Left lobe of liver (tissue), 2 donors: Measurements from ENCODE around the gene REP15. TPM values are rescaled to one million over a fixed set of nuclear protein-coding genes. Genes with fewer than 3 reads are reported as not detected.
"Not testable (repeated sequence)": the region's sequence is repeated elsewhere in the genome, so short reads cannot be mapped to it uniquely, and the experiment has no call there.

ENCODE experiments used
- ATAC-seq: fragments of 200-7000 bp; cut with Tn5 transposase; one replicate; pipeline ENCODE4 v1.9.1; 2020; ENCODE audit warnings: mild to moderate bottlenecking, moderate library complexity
- DNase-seq: peaks from one replicate; pipeline ENCODE4 v3.0.0-alpha.2; 2020; ENCODE audit warnings: low spot score
- total RNA-seq: library from RNA; stranded (reverse); gene quantifications from one replicate; pipeline ENCODE4 v1.2.1, GENCODE V29; 2021
- donor health status: DM: no; HTN: no; CAD: no; lungs with moderate emphysema.
- donor health status: DM: no; HTN: yes; CAD: no.

REP15 gene, protein sequence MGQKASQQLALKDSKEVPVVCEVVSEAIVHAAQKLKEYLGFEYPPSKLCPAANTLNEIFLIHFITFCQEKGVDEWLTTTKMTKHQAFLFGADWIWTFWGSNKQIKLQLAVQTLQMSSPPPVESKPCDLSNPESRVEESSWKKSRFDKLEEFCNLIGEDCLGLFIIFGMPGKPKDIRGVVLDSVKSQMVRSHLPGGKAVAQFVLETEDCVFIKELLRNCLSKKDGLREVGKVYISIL
- total RNA-seq: 1.0 TPM

DNA sequence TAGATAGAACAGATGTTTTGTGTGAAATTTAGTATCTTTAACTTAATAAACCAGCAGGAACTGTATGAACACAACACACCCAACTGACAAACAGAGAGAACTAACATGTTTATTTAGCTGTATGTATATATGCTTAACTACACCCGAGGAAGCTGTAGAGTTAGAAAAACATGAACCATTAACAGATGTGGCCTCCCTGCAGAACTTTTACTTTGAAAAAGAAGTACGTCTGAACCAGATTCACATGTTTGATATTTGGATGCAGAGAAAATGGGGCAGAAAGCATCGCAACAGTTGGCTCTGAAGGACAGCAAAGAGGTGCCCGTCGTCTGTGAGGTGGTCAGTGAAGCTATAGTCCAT lies at the start of gene REP15:
TSS of gene REP15 (plus strand) at position 155 of the 360 bp plus-strand sequence. CDS start at position 271, 116 bp downstream.
- peak; percentile 7 for ATAC-seq
- no peak for DNase-seq

DNA sequence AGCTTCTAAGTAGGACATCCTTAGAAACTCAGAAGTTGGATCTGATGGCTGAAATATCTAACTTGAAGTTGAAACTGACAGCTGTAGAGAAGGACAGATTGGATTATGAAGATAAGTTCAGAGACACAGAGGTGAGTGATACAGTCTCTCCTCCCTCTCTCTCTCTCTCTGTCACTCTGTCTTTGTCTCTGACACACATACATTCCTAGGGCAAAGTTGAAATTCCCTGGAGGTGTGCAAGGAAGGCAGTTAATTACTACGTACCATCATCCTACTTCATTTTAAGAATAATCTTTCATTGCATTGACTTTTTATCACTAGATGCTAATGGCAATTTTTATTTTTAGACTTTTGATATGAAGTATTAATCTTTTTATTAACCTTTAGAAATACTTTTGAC lies 46.2 kb upstream of the REP15 start:
- no peak for DNase-seq
- ATAC-seq: no peak

DNA sequence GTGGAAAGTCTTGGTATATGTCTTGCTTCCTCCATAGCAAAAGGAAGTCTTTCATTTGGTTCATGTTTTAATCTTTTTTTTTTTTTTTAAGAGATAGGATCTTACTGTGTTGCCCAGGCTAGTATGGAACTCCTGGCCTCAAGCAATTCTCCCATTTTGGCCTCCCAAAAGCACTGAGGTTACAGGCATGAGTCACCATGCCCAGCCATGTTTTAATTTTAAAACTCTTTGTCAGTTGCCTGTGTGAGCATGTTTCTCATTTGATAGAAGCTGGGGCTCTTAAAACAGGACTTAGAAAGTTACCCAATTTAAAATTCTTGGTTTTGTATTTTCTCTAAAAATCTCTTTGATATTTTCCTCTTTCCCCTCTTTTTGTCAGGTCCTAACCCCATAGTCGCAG lies 45.0 kb upstream of the REP15 start:
- ATAC-seq (no peak), DNase-seq (no peak)

DNA sequence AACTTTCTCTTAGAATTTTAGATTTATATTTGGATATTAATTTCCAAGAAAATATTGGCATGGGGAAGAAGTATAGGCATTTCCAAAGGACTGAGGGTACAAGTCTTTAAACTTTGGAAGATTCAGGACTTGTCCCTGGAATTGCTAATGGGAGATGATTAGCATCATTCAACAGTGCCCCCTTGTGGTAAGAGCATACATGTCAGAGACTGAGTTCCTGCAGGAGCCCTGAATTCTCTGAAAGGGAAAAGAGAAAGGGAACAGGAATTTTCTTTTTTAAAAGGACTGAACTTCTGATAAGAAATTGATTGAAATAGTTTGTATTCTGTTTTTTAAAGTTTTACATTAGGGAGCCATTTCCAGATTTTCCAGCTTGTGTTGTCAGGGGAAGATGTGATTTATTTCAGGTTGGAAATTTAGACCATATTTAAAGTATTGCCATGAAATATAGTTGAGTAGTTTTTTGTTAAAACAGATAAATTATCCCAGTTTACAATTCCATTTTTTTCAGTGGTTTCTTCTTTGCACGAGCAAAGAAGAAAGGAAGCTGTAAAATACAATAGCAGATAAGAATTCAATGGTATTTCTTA lies 44.0 kb upstream of the REP15 start:
- DNase-seq: peak; percentile 51
- peak; percentile 97 for ATAC-seq

DNA sequence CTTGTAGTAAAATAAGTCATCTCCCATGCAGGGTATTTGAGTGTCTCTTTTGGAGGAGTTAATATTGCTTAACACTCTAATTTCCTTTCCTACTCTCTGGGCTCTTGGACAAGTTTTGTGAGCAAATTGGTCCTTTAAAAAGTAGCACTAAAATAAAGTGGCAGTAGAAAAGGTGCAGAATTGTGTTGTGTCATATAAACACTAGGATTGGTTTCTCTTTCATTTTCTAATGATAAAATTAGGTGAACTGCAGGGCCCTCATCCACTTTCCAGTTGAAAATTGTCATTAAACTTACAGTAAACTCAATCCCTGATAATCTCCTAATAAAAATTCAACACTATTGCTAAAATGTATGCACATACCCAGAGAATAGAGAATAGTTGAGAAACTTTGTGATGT lies 42.6 kb upstream of the REP15 start:
- DNase-seq (no peak), ATAC-seq (peak; percentile 37)

DNA sequence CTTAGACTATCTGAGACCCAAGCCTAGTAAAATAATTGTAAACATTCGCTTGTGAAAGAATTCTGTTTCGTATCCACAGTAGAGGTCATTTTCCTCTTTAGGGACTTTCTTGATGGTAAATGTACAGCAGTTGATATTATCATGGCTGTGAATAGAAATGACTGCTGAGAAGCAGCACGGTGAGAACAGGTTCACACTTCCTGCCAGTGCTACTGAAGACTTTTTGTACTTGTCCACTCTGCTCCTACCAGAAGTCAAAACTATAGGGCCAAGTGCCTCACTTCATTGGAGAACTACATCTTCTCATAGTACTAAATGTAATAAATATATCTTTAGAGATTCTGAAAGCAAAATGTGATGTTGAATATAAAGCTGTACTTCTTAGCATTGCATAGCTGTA lies 40.8 kb upstream of the REP15 start:
- not testable (repeated sequence) for ATAC-seq, DNase-seq

DNA sequence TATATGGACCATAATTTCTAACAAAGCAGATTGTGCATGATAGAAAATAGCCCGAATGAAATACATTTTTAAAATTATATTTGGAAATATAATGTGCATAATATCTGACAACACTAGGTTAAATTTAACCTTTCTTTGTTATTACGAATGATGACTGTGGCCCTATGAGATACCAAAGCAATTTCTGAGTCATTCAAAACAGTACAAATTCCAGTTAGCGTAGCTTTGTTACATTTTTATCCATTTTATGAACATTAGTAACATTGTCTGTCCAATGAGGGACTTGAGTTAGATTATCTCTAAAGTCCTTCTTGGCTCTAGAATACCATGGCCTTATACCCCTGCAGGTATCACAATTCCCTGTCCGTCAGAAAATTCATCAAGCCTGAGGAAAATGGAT lies 39.0 kb upstream of the REP15 start:
- ATAC-seq: no peak
- DNase-seq: no peak

DNA sequence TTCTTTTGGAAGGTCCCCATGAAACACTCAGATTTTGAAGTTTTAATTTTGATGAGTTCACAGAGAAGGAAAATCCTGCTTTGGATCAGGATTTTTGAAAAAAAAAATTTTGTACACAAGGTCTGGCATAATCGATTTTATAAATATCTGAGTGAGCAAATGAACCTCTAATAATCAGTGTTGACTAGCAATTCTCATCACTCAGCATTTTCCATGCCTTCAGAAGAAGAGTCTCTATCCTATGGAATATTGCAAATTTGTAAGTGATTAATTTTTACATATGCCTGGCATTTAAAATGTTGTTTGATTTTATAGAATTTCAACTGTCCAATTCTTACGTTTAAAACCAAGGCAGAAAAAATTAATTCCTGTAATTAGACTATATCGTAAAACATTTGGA lies 30.5 kb upstream of the REP15 start:
- no peak for ATAC-seq
- no peak for DNase-seq

DNA sequence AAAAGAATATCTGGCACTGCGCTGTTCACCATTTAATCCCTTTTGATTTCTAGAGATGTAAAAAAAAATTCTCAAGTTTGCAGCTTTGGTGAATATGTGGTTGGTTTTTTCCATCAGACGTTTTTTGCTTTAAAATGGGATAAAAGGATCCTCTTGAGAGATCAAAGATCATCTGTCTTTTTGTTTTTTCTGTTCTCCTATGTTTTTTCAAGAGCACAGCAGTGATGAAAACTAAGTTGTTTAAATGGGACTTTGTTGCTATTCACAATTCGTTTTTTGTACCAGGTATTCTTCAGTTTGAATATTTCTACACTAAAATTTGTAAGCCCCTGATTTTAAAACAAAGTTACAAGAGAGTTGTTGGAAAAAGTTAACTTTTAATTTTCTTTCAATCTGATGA lies 29.7 kb upstream of the REP15 start:
- no peak for ATAC-seq

DNA sequence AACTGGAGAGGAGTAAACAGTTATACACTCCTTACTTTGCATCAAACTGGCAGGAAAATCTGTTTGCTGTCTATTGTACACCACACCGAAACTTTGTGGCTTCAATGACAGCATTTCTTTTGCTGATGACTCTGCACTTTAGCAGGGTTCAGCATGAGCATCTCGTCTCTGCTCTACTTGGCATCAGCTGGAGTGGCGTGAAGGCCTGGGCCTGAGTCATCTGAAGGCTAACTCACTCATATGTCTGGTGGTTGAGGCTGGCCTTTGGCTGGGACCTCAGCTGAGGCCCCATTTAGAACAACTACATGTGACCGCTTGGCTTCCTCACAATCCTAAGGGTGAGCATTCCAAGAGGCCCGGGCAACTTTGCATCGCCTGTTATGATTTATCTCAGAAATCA lies 28.7 kb upstream of the REP15 start:
- no peak for DNase-seq
- ATAC-seq: no peak

More for the DNA sequence above, 29.7 kb upstream of the REP15 start:
- no peak for DNase-seq

DNA sequence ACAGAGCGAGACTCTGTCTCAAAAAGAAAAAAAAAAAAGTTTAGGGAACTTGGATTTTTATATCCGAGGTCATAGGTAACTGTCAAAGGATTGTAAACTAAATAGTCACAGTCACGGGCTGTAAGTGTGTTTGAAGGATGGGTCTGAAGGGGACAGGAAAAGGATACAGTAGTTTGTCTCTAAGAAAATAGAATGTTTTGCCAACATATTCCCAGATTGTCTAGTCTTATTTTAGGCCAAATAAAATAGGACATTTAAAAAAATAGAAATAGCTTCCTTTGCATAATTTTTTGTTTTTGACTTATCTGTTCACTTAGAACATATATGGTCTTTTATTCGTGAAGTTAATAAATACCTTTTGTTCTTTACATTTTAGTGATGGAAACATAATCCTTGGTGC lies 24.2 kb upstream of the REP15 start:
- no peak for ATAC-seq
- DNase-seq: no peak

DNA sequence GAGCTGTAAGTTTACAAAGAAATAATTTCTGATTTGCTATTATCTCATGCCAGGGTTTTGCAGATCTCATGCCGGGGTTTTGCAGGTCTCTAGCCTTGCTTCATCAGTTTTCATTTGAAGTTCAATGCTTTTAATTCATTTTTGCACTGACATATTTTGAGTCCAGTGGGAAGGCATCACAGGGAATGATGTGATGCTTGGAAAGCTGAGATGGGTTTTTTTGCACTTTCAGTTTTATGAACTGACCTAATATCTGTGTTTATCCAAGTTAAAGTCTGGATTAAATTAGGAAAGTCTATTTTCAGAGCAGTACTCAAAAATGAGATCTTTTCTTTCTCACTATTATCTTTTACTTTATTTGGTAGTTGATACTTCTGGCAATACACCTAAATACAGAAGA lies 23.6 kb upstream of the REP15 start:
- DNase-seq: no peak
- no peak for ATAC-seq

DNA sequence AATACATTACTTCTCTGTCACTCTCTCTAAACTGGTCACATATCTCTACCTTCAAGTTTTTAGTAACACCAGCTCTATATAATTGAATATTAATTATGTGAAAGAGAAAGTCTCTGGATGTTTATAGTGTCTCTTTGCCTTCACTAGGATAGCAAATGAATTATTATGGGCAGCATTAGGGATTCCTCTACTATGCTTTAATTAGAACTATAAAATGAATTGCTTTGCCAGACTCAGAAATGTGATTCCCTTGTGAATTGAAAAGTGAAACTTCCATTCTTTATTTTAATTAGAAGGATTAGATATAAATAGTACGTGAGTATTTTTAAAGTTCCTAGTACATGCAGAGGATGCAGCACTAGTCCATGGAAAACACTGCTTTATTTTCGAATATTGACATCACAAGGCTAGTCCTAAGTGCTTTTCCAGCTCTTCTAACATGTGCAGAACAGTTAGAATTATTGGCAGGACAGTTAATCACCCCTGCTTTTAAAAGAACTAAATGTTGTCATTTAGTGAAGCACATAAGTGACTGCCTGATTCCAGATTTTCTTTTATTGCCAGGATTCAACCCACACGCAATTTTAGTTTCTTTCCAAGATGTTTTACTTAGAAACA lies 23.0 kb upstream of the REP15 start:
- DNase-seq: no peak
- no peak for ATAC-seq

DNA sequence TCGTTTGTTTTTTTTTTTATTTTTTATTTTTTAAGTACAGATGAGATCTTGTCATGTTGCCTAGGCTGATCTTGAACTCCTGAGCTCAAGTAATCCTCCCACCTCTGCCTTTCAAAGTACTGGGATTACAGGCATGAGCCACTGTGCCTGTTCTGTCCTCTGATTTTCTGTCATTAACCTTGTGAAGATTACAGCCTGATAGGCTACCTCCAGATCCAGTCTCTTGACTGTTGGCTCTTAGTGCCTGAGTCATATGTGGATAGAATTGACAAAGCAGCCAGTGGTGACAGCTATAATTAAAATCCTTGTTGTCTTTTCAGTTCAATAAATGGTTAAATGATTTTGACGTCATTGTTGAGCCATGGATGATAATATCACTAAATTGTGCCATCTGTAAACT lies 21.3 kb upstream of the REP15 start:
- ATAC-seq (no peak), DNase-seq (no peak)

DNA sequence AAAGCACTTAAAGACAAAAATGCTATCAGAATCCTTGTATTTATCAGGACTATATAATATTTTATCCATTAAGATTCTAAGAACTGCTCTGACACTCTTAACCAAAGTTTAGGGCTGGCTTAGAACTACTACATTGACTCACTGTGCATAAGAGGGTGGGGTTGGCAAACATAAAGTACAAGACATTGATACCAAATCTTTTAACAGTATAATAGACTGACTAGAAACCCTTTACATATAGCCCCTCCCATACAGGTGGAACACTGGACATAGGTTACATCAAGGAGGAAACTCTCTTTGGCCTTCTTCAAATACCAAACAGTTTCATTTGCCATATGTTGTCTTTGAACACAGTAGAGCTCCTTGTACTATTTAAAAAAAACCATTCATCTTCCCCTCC lies 15.6 kb upstream of the REP15 start:
- DNase-seq (no peak), ATAC-seq (no peak)

DNA sequence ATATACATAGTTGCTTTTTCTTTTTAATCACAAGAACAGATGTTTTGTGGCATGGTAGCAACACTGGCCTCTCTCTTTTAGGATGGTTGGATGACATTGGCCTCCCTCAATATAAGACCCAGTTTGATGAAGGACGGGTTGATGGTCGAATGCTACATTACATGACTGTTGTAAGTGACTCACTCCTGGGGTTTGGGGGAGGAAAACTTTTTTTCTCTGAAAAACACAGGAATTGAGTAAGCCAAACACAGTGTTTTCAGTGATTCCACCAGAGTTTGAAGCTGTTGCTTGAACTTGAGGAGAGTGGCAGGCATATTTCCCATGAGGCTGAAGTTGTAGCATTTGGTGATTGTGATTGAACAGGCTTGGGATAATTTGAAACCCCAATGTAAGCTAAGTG lies 13.7 kb upstream of the REP15 start:
- DNase-seq (no peak), ATAC-seq (no peak)

DNA sequence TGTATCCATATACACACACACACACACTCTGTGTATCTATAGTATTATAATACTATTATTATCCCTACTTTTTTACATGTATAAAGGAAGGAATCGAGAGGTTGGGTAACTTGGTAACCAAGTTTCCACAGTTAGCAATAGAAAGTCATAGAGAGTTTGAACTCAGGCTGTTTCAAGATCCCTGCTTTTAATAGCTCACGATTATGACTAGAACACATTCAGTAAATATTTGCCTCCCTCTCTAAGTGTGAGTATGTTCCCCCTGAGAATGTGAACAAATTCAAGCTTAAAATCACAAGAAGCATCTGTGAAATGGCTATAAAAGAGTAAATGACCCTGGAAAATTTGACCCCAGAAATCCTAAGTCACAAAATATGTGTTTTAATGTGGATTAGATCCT lies 11.0 kb upstream of the REP15 start:
- DNase-seq (no peak), ATAC-seq (no peak)

DNA sequence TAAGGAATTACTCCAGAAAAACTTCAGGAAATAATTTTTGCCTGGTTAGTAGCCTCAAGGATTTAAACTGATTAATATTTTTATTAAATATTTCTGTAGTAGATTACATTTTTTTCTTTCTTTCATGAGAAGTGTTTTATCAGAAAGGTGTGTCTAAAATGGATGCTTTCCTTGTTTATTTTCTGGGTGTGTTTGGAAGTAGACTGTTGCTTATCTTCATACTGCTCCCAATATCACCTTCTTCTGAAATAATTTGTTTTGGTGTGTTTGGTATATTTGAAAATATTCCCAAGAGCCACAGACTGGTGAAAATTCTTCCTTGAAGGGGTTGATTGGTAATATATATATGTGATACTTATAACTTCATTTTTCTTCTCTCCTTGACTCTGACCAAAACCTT lies 10.1 kb upstream of the REP15 start:
- no peak for DNase-seq
- ATAC-seq: no peak

DNA sequence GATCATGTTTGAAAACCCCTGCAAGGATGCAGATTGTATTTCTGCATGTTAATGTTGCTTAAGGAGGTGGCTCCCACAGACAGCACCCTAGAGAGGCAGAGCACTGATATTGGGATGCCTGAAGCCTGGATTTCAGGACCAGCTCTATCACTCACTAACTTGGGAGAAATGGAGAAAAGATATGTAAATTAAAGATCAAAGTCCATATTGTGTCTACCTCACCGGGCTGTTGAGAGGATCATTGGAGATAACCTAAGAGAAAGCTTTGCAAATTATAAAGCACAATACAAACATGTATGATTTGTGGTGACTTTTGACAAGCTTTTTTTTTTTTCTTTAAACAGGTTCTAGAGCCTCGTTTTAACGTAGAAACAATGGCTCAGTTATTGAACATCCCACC lies 7.6 kb upstream of the REP15 start:
- peak; percentile 24 for ATAC-seq
- no peak for DNase-seq

DNA sequence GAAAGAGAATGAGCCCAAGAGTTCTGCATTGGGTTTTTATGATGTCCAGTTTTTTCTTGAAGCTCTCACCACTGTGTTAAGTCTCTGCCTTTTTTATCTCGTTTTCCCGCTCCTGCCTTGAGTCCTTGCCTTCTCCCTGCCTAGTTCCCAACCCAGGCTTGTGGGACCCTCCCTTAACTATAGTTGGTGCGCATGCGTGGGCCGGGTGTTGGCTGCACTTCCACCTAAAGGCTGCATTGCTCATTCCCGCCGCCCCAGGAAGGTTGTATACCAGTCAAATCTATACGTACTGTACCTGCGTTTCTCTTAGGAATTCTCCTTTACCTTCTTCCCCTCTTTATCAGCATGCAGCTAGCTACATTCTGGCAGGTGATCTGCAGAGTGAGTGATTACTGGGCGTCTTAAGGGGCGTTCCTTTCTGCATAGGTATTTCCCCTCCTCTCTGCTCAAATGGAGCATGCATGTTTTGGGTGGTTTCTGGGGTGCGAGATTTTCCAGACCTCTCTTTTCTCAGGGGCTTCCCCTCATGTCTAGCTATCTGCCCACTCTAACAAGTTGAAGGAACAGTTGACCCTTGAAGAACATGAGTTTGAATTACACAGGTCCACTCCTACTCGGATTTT lies 6.6 kb upstream of the REP15 start:
- DNase-seq (no peak), ATAC-seq (no peak)

DNA sequence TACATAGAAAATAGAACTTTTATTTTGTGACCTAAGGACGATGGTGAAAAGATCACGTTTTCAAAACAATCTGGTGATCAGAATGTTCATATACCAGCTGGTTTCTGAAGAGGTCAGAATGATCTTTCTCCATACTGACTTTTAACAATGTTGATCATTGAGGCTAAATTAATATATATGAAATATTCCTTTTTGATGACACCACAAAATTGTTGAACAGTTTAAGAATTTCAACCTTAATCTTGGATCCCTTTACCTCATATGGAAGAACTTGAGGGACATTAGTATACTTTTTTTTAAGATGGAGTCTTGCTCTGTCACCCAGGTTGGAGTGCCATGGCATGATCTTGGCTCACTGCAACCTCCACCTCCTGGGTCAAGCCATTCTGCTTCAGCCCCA lies 2.8 kb upstream of the REP15 start:
- no peak for ATAC-seq
- DNase-seq: no peak

DNA sequence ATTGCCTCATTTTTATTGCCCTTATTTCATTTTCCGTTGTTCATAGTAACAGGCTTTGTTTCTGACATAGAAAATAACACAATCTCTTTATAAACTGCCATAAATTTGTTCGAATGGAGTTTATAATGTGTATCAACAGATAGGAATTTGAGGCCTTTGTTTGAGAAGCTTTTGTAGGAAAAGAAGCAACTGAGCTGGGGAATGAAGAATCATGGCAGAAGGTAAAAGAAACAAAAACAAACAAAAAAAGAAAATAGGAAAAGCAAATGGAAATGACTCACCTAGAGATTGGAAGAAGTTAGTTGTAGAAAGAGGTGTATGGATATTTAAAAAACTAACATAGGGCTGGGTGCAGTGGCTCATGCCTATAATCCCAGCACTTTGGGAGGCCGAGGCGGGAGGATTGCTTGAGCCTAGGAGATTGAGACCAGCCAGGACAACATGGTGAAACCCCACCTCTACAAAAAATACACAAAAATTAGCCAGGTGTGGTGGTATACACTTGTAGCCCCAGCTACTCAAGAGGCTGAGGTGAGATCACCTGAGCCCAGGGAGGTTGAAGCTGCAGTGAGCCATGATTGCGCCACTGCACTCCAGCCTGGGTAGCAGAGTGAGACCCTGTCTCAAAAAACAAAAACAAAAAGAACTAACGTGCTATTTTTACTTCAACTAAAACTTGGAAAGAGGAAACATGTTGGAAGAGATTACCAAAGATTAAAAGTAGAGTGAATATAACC lies 523 bp upstream of the REP15 start:
- no peak for DNase-seq
- ATAC-seq: no peak
